KMS-11 (cell line): ENCODE measurements around the gene CCDC141.

Experiments used
- H2AFZ ChIP-seq: fragments of 200-600 bp; sonication (generic); 2 replicates; pipeline ENCODE4 v1.6.1; 2016; ENCODE audit warnings: antibody characterized with exemption, mixed run types, low read depth
- H3K27ac ChIP-seq: fragments of 200-600 bp; sonication (generic); 2 replicates; pipeline ENCODE4 v1.6.1; 2016; ENCODE audit warnings: mild to moderate bottlenecking, mixed run types
- H3K27me3 ChIP-seq: fragments of 200-600 bp; sonication (generic); 2 replicates; pipeline ENCODE4 v1.6.1; 2017; ENCODE audit warnings: mild to moderate bottlenecking, low read depth, mixed run types, moderate library complexity; ENCODE audit not compliant: insufficient read depth
- H3K36me3 ChIP-seq: fragments of 200-600 bp; sonication (generic); 2 replicates; pipeline ENCODE4 v1.6.1; 2017; ENCODE audit warnings: mild to moderate bottlenecking, mixed run types; ENCODE audit not compliant: insufficient read depth
- H3K4me1 ChIP-seq: fragments of 200-600 bp; sonication (generic); 2 replicates; pipeline ENCODE4 v1.6.1; 2016; ENCODE audit warnings: mild to moderate bottlenecking, low read depth, mixed run types; ENCODE audit not compliant: poor library complexity, severe bottlenecking
- H3K4me2 ChIP-seq: fragments of 200-600 bp; sonication (generic); 2 replicates; pipeline ENCODE4 v1.7.0; 2016; ENCODE audit warnings: mild to moderate bottlenecking, mixed run types
- H3K4me3 ChIP-seq: fragments of 200-600 bp; sonication (generic); IDR thresholded peaks from 2 replicates; pipeline ENCODE4 v1.6.1; 2017; ENCODE audit warnings: low read depth, low read length, mixed read lengths; ENCODE audit not compliant: insufficient read depth
- H3K79me2 ChIP-seq: fragments of 200-600 bp; sonication (generic); 2 replicates; pipeline ENCODE4 v1.6.1; 2016; ENCODE audit warnings: low read depth, mixed run types; ENCODE audit not compliant: insufficient read depth
- H3K9ac ChIP-seq: fragments of 200-600 bp; sonication (generic); 2 replicates; pipeline ENCODE4 v1.6.1; 2016; ENCODE audit warnings: mild to moderate bottlenecking, mixed run types
- H4K20me1 ChIP-seq: fragments of 200-600 bp; sonication (generic); 2 replicates; pipeline ENCODE4 v1.6.1; 2016; ENCODE audit warnings: mild to moderate bottlenecking, mixed run types; ENCODE audit not compliant: insufficient read depth
- CTCF ChIP-seq: fragments of 200-600 bp; sonication (generic); conservative IDR thresholded peaks from 2 replicates; pipeline ENCODE4 v1.6.1; 2017; ENCODE audit warnings: low read depth, mild to moderate bottlenecking, antibody characterized with exemption, low read length, moderate library complexity, mixed read lengths

Gene CCDC141

GRCh38 chr2:178830451-178830850 lies 219.5 kb downstream of the CCDC141 start:
- H4K20me1 ChIP-seq = no peaks in the 10 kb centered on the region
- no peak overlapping the region for H3K4me2 ChIP-seq
- H2AFZ ChIP-seq = no peak overlapping the region

GRCh38 chr2:178829981-178830380 lies 220.0 kb downstream of the CCDC141 start:
- H2AFZ ChIP-seq = no peak overlapping the region
- no peak for TF ChIP-seq CTCF
- H3K4me2 ChIP-seq = no peak overlapping the region
- no peaks in the 10 kb centered on the region for H3K4me1 ChIP-seq
- no peak overlapping the region for H3K9ac ChIP-seq
- no peaks in the 10 kb centered on the region for H3K27me3 ChIP-seq
- H3K79me2 ChIP-seq = no peaks in the 10 kb centered on the region
- H4K20me1 ChIP-seq = no peaks in the 10 kb centered on the region
- no peak overlapping the region for H3K4me3 ChIP-seq
- no peak overlapping the region for H3K27ac ChIP-seq
- H3K36me3 ChIP-seq = no peaks in the 10 kb centered on the region

More at GRCh38 chr2:178830451-178830850, 219.5 kb downstream of the CCDC141 start:
- no peak for TF ChIP-seq CTCF
- no peak overlapping the region for H3K4me3 ChIP-seq
- no peaks in the 10 kb centered on the region for H3K79me2 ChIP-seq
- no peaks in the 10 kb centered on the region for H3K4me1 ChIP-seq
- H3K27ac ChIP-seq = no peak overlapping the region
- no peaks in the 10 kb centered on the region for H3K36me3 ChIP-seq
- no peak overlapping the region for H3K9ac ChIP-seq
- no peaks in the 10 kb centered on the region for H3K27me3 ChIP-seq

- H2AFZ ChIP-seq = no peak overlapping the region
- no peak overlapping the region for H3K27ac ChIP-seq
- H3K4me1 ChIP-seq = no peaks in the 10 kb centered on the region
- no peaks in the 10 kb centered on the region for H3K36me3 ChIP-seq
- no peak overlapping the region for H3K9ac ChIP-seq
- TF ChIP-seq CTCF = no peak
- H4K20me1 ChIP-seq = no peaks in the 10 kb centered on the region
- H3K4me2 ChIP-seq = no peak overlapping the region
- H3K27me3 ChIP-seq = no peaks in the 10 kb centered on the region
- no peak overlapping the region for H3K4me3 ChIP-seq
- H3K79me2 ChIP-seq = no peaks in the 10 kb centered on the region
These were observed 220.5 kb downstream of the CCDC141 start for GRCh38 chr2:178829299-178829960.

- Histone ChIP-seq H3K9ac (no peak overlapping the region), H3K27ac (no peak overlapping the region), H4K20me1 (no peaks in the 10 kb centered on the region), H3K4me2 (no peak overlapping the region), H2AFZ (no peak overlapping the region), H3K79me2 (no peaks in the 10 kb centered on the region), H3K4me1 (no peaks in the 10 kb centered on the region), H3K36me3 (no peaks in the 10 kb centered on the region), H3K4me3 (no peak overlapping the region), H3K27me3 (no peaks in the 10 kb centered on the region)
- TF ChIP-seq CTCF = no peak
These were observed 221.5 kb downstream of the CCDC141 start for GRCh38 chr2:178828486-178828881.
